H9 (cell line): Measurements from ENCODE around the gene SGCD. TPM values are rescaled to one million over a fixed set of nuclear protein-coding genes. Genes with fewer than 3 reads are reported as not detected.

Experiments
- DNase-seq: peaks from one replicate; pipeline ENCODE4 v3.0.0-alpha.2; 2017
- H2AFZ ChIP-seq: one replicate; pipeline ENCODE4 v1.6.1; 2013; ENCODE audit warnings: mild to moderate bottlenecking, low read length, control low read depth, moderate library complexity
- H2AK5ac ChIP-seq: 2 replicates; pipeline ENCODE4 v1.6.1; 2013; ENCODE audit warnings: low read length, control low read depth, mixed read lengths; ENCODE audit not compliant: insufficient read length
- H2BK120ac ChIP-seq: one replicate; pipeline ENCODE4 v1.6.1; 2013; ENCODE audit warnings: low read depth, mild to moderate bottlenecking, low read length, control low read depth, inconsistent platforms; ENCODE audit not compliant: poor library complexity, severe bottlenecking
- H2BK12ac ChIP-seq: 2 replicates; pipeline ENCODE4 v1.6.1; 2013; ENCODE audit warnings: low read length, control low read depth, mixed read lengths, low read depth; ENCODE audit not compliant: insufficient read length
- H2BK15ac ChIP-seq: 2 replicates; pipeline ENCODE4 v1.6.1; 2013; ENCODE audit warnings: low read depth, low read length, control low read depth
- H2BK20ac ChIP-seq: one replicate; pipeline ENCODE4 v1.6.1; 2013; ENCODE audit warnings: low read depth, mild to moderate bottlenecking, low read length, control low read depth, inconsistent platforms; ENCODE audit not compliant: poor library complexity, severe bottlenecking
- H2BK5ac ChIP-seq: 2 replicates; pipeline ENCODE4 v1.6.1; 2013; ENCODE audit warnings: low read length, control low read depth, mixed read lengths; ENCODE audit not compliant: insufficient read length
- H3K14ac ChIP-seq: 2 replicates; pipeline ENCODE4 v1.6.1; 2013; ENCODE audit warnings: low read length, control low read depth; ENCODE audit not compliant: insufficient read depth
- H3K18ac ChIP-seq: 2 replicates; pipeline ENCODE4 v1.6.1; 2013; ENCODE audit warnings: low read depth, mild to moderate bottlenecking, mixed read lengths, low read length, control low read depth; ENCODE audit not compliant: insufficient read length
- H3K23ac ChIP-seq: 2 replicates; pipeline ENCODE4 v1.6.1; 2013; ENCODE audit warnings: low read length, control low read depth, mixed read lengths, low read depth; ENCODE audit not compliant: insufficient read length
- H3K23me2 ChIP-seq: 2 replicates; pipeline ENCODE4 v1.6.1; 2013; ENCODE audit warnings: low read depth, mild to moderate bottlenecking, mixed read lengths, low read length, control low read depth; ENCODE audit not compliant: insufficient read length, poor library complexity, severe bottlenecking
- H3K27ac ChIP-seq: 2 replicates; pipeline ENCODE4 v1.5.1; 2013; ENCODE audit warnings: low read length, control low read depth, mixed read lengths, low read depth; ENCODE audit not compliant: insufficient read length
- H3K27me3 ChIP-seq: 2 replicates; pipeline ENCODE4 v1.6.1; 2013; ENCODE audit warnings: low read length, control low read depth, inconsistent platforms; ENCODE audit not compliant: insufficient read depth
- H3K4ac ChIP-seq: 2 replicates; pipeline ENCODE4 v1.6.1; 2013; ENCODE audit warnings: low read depth, mild to moderate bottlenecking, control low read depth, inconsistent platforms, low read length, moderate library complexity
- H3K4me1 ChIP-seq: 2 replicates; pipeline ENCODE4 v1.6.1; 2013; ENCODE audit warnings: low read length, control low read depth, inconsistent platforms; ENCODE audit not compliant: insufficient read depth
- H3K4me2 ChIP-seq: 2 replicates; pipeline ENCODE4 v1.6.1; 2013; ENCODE audit warnings: low read length, control low read depth, mixed read lengths; ENCODE audit not compliant: insufficient read length, insufficient read depth
- H3K56ac ChIP-seq: 2 replicates; pipeline ENCODE4 v1.6.1; 2013; ENCODE audit warnings: low read depth, mild to moderate bottlenecking, mixed read lengths, low read length, control low read depth; ENCODE audit not compliant: insufficient read length
- H3K79me1 ChIP-seq: 2 replicates; pipeline ENCODE4 v1.6.1; 2013; ENCODE audit warnings: low read depth, mild to moderate bottlenecking, moderate library complexity, low read length, control low read depth, inconsistent platforms; ENCODE audit not compliant: insufficient read depth, poor library complexity, severe bottlenecking
- H3K79me2 ChIP-seq: 2 replicates; pipeline ENCODE4 v1.6.1; 2013; ENCODE audit warnings: low read length, control low read depth, inconsistent platforms; ENCODE audit not compliant: insufficient read depth
- H3K9ac ChIP-seq: 2 replicates; pipeline ENCODE4 v1.6.1; 2013; ENCODE audit warnings: low read length, control low read depth, mixed read lengths; ENCODE audit not compliant: insufficient read length; ENCODE audit errors: extremely low read depth
- H3K9me3 ChIP-seq: one replicate; pipeline ENCODE4 v1.6.1; 2013; ENCODE audit warnings: low read depth, low read length, inconsistent platforms; ENCODE audit not compliant: control insufficient read depth
- H3T11ph ChIP-seq: one replicate; pipeline ENCODE4 v1.6.1; 2013; ENCODE audit warnings: mild to moderate bottlenecking, low read length, control low read depth, inconsistent platforms
- H4K20me1 ChIP-seq: one replicate; pipeline ENCODE4 v1.6.1; 2013; ENCODE audit not compliant: control insufficient read depth, insufficient read length, insufficient read depth
- H4K5ac ChIP-seq: 2 replicates; pipeline ENCODE4 v1.6.1; 2013; ENCODE audit warnings: low read depth, mild to moderate bottlenecking, mixed read lengths, low read length, control low read depth; ENCODE audit not compliant: insufficient read length
- H4K8ac ChIP-seq: replicated peaks from 2 replicates; pipeline ENCODE4 v1.6.1; 2013; ENCODE audit warnings: low read length, control low read depth, mixed read lengths, low read depth; ENCODE audit not compliant: insufficient read length
- H4K91ac ChIP-seq: 2 replicates; pipeline ENCODE4 v1.6.1; 2013; ENCODE audit warnings: low read depth, mild to moderate bottlenecking, moderate library complexity, mixed read lengths, low read length, control low read depth; ENCODE audit not compliant: insufficient read length
- H3K27ac Mint-ChIP-seq, 3 experiments: 2 replicates in 2 of 3; 3 replicates in 1 of 3; pipeline ENCODE4 v1.8.0; 2020 to 2021; ENCODE audit warnings: mixed read lengths in 3 of 3, mild to moderate bottlenecking in 1 of 3, moderate library complexity in 1 of 3
- H3K27me3 Mint-ChIP-seq: 2 replicates; pipeline ENCODE4 v1.8.0; 2021; ENCODE audit warnings: low read depth, mild to moderate bottlenecking, moderate library complexity, mixed read lengths
- H3K36me3 Mint-ChIP-seq, 3 experiments: 2 replicates in 2 of 3; 3 replicates in 1 of 3; pipeline ENCODE4 v1.8.0; 2020 to 2021; ENCODE audit warnings: low read depth in 3 of 3, mixed read lengths in 3 of 3; ENCODE audit not compliant: insufficient read depth in 1 of 3
- H3K4me1 Mint-ChIP-seq, 2 experiments: 2 replicates each; pipeline ENCODE4 v1.8.0; 2020; ENCODE audit warnings: mixed read lengths in 2 of 2
- H3K4me3 Mint-ChIP-seq, 2 experiments: 2 replicates in 1 of 2; 3 replicates in 1 of 2; pipeline ENCODE4 v1.8.0; 2020 to 2021; ENCODE audit warnings: mild to moderate bottlenecking in 2 of 2, mixed read lengths in 2 of 2, moderate library complexity in 1 of 2
- H3K9me3 Mint-ChIP-seq, 2 experiments: 2 replicates in 1 of 2; 3 replicates in 1 of 2; pipeline ENCODE4 v1.8.0; 2020; ENCODE audit warnings: mild to moderate bottlenecking in 2 of 2, mixed read lengths in 2 of 2, moderate library complexity in 1 of 2
- WGBS: extraction: QIAGEN DNeasy Blood & Tissue Kit; methylation state at CpG from one replicate; pipeline ENCODE4 v1.1.7; 2013; ENCODE audit warnings: missing lambda C conversion rate, low lambda C conversion rate, mixed read lengths; ENCODE audit not compliant: insufficient read length; ENCODE audit errors: extremely low coverage; 5-methylcytosine and 5-hydroxymethylcytosine counted together
- total RNA-seq: library from RNA; stranded (reverse); gene quantifications from 2 replicates; pipeline ENCODE4 v1.2.1, GENCODE V29; 2021
- TF ChIP-seq, protein P1 (sequence below): fragments of 200-600 bp; sonication (generic); conservative IDR thresholded peaks from 3 replicates; pipeline ENCODE4 v1.8.0; 2021; ENCODE audit warnings: antibody characterized with exemption, mild to moderate bottlenecking

The SGCD gene
- total RNA-seq, 1 experiment from 2014 or later: 0.11 TPM

DNA sequence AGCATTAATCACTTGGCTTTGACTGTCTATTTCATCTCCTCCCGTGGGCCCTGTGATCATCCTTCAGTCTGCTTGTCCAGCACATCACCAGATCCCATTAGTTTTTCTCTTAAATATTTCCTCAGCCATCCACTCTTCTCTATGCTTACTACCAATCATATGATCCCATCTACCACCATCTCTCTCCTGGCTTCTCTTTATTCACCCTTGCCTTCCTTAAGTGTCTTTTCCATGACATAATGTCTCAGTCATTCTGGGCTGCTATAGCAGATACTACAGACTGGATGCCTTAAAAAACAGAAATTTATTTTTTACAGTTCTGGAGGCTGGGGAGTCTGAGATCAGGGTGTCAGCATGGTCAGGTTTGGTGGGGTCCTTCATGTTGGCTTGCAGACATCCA lies 314.7 kb downstream of the SGCD start:
- H3K4me3 Mint-ChIP-seq: no peak overlapping the region
- no peak overlapping the region for H3K27ac Mint-ChIP-seq
- Histone ChIP-seq H2AFZ (no peak overlapping the region), H4K91ac (no peak overlapping the region), H3K4me1 (no peaks in the 10 kb centered on the region), H3K4me2 (no peak overlapping the region), H3K79me2 (no peaks in the 10 kb centered on the region), H2BK5ac (no peak overlapping the region), H3K56ac (no peak overlapping the region), H3K9ac (no peak overlapping the region), H3K14ac (no peak overlapping the region), H4K20me1 (no peaks in the 10 kb centered on the region), H2BK120ac (no peak overlapping the region), H3K27ac (no peak overlapping the region), H2BK12ac (no peak overlapping the region), H3K9me3 (no peaks in the 10 kb centered on the region), H2AK5ac (no peak overlapping the region), H3K79me1 (no peaks in the 10 kb centered on the region), H3T11ph (no peak overlapping the region), H4K5ac (no peak overlapping the region), H2BK20ac (no peak overlapping the region), H2BK15ac (no peak overlapping the region), H3K27me3 (no peaks in the 10 kb centered on the region), H3K18ac (no peak overlapping the region), H3K4ac (no peak overlapping the region), H3K23me2 (no peaks in the 10 kb centered on the region), H4K8ac (no peak overlapping the region), H3K23ac (no peak overlapping the region)
- no peak for DNase-seq
- no CpG with 5 or more reads among the region's 1 CpG for WGBS
- H3K36me3 Mint-ChIP-seq: no peaks in the 10 kb centered on the region
- no peaks in the 10 kb centered on the region for H3K9me3 Mint-ChIP-seq
- H3K27me3 Mint-ChIP-seq: no peaks in the 10 kb centered on the region
- TF ChIP-seq, protein P1, sequence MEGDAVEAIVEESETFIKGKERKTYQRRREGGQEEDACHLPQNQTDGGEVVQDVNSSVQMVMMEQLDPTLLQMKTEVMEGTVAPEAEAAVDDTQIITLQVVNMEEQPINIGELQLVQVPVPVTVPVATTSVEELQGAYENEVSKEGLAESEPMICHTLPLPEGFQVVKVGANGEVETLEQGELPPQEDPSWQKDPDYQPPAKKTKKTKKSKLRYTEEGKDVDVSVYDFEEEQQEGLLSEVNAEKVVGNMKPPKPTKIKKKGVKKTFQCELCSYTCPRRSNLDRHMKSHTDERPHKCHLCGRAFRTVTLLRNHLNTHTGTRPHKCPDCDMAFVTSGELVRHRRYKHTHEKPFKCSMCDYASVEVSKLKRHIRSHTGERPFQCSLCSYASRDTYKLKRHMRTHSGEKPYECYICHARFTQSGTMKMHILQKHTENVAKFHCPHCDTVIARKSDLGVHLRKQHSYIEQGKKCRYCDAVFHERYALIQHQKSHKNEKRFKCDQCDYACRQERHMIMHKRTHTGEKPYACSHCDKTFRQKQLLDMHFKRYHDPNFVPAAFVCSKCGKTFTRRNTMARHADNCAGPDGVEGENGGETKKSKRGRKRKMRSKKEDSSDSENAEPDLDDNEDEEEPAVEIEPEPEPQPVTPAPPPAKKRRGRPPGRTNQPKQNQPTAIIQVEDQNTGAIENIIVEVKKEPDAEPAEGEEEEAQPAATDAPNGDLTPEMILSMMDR: no peak
- H3K4me1 Mint-ChIP-seq: peaks cover 0 to 2% of the 10 kb centered on the region in 2 experiments; a peak in 2 of 4 replicates
